ENCODE data around the gene GTF2A1L.
"Not testable (repeated sequence)": the region's sequence is repeated elsewhere in the genome, so short reads cannot be mapped to it uniquely, and the experiment has no call there.

GTF2A1L gene, protein sequence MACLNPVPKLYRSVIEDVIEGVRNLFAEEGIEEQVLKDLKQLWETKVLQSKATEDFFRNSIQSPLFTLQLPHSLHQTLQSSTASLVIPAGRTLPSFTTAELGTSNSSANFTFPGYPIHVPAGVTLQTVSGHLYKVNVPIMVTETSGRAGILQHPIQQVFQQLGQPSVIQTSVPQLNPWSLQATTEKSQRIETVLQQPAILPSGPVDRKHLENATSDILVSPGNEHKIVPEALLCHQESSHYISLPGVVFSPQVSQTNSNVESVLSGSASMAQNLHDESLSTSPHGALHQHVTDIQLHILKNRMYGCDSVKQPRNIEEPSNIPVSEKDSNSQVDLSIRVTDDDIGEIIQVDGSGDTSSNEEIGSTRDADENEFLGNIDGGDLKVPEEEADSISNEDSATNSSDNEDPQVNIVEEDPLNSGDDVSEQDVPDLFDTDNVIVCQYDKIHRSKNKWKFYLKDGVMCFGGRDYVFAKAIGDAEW

DNA sequence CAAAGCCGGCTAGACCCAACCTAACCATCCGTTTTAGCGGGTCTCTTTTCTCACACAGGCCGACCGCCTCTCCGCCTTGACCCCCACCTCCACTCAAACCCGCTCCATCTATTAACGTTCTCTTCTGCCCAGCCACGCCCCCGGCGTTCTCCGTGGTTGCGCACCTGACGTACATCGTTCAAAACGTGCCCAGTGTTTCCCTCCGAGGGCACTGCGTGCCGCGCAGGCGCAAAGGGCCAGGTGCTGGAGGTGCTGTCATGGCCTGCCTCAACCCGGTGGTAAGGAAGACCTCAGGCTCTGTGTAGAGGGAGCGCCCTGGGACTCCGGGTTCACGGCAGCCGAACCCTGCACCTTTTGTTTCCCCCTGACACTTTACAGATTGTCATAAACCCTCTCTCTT lies at the start of gene GTF2A1L:
Gene GTF2A1L, plus strand, starts transcription at position 239 of the 400 bp plus-strand sequence. Its CDS starts 19 bp downstream, at position 258.
- no peak for DNase-seq

DNA sequence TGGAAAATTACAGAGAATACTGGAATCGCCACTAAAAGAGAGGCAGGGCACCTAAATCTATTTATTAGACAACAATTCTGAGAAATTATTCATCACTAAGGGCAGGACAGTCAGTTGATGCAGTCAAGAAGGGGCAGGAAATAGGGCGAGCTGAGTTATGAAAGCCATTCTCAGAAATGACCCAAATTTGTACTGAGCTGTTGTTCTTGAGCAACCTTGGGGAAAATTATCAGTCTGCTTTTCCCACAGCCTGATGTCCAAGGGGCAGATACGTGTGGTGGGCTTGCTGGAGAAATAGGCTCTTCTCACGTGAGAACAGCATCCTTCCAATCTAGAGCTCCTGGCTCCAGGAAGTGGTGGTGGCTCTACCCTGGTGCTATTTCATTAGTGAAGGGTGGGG lies 49.1 kb upstream of the GTF2A1L start:
- DNase-seq = no peak

DNA sequence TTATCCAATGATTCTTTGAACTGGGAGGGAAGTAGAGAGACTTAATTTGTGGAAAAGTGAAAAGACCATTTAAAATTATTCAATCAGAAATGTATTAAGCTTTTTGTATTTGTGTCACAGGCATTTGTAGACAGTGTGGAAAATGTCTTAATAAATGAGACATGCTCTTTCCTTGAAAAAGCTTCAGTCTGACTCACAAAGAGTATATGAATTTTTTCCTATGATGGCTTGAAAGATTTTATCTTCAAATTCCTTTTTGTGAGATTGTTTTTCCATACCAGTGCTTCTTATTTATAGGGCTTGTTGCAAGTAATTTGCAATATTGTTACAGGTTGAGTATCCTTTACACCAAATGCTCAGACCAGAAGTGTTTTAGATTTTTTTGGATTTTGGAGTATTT lies 48.2 kb upstream of the GTF2A1L start:
- DNase-seq = no peak

DNA sequence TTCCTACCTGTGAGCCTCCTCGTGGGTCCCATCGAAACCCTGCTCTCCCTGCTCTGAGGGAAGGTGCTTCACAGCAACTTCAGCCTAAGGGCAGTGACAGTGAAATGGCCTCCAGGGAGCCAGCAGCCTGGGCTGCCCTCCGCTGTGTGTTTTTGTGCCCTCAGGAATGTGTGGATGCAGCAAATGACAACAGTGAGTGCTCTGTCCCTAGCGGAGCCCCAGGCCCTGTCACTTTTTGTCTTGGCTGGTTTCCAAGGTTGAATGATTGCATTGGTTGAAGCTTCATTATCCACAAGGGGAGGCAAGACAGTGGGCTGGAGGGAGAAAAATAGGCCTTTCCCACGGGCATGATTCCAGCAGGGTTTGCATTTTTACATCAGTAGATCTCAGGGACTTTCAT lies 44.8 kb upstream of the GTF2A1L start:
- DNase-seq = peak in 1 of 2 experiments; percentile 11

DNA sequence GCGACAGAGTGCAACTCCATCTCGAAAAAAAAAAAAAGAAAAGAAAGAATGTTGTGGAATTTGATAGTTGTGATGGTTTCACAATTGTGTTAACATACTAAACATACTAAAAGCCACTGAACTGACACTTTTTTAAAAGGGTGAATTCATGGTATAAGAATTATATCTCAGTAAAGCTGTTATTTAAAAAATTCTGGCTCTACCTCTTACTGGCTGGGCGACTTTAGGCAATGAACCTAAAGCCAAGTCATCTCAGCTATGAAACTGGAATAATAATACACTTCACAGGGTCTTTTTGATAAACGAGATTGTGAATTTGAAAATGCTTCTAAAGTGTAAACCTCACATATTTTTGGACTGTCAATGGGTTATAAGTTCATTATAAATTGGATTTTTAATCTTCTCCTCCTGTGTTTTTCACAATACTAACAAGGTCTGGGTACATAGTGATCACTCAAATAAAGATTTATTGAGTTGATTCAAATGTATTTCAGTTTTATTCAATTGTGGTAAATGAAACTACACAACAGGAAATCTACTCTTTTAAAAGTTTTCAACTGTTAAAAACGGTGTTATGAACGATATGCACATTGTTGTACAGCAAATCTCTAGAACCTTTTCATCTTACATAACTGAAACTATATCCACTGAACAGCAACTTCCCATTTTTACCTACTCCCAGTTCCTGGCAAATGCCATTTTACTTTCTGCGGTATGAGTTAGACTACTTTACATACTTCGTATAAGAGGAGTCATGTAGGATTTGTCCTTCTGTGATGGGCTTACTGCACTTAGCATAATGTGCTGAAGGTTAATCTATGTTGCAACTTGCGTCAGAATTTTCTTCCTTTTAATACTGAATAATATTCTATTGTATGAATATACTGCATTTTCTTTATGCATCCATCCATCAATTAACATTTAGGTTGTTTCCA lies 43.0 kb upstream of the GTF2A1L start:
- DNase-seq = no peak

DNA sequence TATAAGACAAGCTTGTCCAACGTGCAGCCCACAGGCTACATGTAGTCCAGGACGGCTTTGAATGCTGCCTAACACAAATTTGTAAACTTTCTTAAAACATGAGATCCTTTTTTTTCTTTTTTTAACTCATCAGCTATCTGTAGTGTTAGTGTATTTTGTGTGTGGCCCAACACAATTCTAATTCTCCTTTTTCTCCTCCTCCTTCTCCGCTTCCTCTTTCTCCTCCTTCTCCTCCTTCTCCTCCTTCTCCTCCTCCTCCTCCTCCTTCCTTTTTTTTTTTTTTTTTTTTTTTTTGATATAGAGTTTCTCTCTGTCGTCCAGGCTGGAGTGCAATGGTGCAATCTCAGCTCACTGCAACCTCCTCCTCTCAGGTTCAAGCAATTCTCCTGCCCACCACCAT lies 39.3 kb upstream of the GTF2A1L start:
- DNase-seq = no peak

DNA sequence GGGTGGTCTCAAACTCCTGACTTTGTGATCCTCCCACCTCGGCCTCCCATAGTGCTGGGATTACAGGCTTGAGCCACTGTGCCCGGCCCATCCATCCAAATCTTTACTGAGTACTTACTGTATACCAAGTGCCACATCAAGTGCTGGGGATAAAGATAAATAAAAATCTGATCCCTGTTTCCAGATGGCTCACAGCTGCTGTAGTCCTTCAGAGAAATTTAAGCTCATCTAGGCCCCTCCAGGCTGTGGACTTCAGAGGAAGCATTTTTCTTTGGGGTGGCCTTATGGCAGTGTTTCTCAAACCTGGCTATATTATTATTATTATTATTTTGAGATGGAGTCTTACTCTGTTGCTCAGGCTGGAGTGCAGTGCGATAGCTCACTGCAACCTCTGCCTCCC lies 33.7 kb upstream of the GTF2A1L start:
- no peak for DNase-seq

DNA sequence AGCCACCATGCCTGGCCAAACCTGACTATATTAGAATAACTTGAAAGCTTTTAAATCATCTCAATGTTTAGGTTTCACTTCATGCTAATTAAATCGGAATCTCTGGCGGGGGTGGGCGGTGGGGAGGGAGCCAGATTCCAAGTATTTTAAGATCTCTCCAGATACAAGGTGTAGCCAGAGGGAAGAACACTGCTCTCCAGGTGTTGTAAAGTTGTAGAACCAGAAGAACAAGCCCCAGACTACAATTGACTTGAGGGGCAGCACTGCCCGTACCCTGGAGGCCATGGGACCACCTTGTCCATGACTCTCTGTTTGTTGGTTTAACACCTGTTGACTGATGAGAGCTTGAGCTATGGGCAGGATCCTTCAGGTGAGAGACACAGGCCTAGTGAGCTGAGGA lies 33.1 kb upstream of the GTF2A1L start:
- DNase-seq = no peak

DNA sequence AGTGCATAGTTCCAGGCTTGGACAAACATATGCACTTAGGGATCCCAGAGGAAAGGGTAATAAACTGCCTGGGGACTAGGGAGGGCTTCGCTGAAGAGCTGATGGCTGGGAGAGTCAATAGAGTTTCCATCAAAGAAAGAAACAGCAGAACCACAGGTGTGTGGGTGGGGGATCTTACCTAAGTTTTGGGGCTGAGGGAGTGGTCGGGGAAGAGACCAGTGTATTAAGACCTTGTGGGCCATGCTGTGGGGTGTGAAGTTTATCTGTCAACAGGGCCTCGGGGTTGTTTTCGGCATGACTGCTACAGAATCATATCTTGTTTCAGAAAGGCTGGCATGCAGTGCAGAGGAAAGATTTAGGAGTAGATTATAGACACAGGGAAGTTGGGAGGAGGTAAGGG lies 31.2 kb upstream of the GTF2A1L start:
- no peak for DNase-seq

DNA sequence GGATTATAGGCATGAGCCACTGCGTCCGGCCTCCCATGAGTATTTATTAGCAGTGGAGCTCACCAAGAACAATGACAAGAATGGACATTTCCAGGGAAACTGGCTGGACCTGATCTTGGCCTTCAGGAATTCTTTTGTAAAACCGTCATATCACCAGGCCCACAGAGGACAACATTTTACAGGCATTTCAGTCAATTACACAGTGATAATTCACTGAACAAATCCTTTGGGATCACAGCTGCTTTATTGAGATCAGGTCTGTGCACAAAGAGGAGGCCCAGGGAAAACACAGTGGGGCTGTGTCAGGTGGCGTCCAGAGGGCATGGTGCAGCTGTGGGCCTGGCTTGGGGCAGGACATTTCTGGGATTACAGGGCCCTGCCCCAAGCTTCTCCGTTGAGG lies 30.1 kb upstream of the GTF2A1L start:
- no peak for DNase-seq

DNA sequence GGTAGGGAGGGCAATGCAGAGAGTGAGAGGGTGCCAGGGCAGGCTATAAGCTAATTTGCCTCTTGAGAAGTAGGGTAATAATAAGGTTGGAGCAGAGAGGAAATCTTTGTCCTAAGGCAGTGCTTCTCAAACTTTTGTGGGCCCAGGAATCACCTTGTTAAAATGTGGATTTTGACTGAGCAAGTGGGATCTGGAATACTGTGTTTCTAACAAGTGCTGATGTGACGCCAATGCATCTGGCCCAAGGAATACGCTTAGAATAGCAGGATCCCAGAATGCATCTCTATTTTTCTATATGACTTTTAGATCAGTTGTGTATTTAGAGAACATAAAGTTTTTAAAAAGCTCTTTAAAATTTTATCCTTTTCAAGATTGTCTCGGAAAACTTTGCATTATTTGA lies 29.7 kb upstream of the GTF2A1L start:
- DNase-seq = no peak

DNA sequence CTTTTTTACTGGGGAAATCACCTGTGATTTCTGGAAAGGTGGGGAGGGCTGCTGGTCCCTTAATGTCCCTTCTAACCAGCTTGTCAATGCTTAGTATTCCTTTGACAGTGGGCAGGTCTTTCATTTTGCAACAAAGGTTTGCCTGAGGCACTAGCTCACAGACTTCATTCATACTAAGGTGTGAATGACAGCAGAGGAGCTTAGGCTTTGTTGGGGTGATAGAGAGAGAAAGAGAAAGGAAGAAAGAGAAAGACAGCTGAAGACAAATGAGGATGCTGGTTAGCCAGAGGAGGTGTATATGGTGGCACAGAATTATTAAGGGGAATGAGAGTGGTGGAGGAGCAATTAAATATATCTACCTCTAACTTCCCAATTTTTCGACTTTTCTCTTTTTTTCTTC lies 28.9 kb upstream of the GTF2A1L start:
- DNase-seq = no peak

DNA sequence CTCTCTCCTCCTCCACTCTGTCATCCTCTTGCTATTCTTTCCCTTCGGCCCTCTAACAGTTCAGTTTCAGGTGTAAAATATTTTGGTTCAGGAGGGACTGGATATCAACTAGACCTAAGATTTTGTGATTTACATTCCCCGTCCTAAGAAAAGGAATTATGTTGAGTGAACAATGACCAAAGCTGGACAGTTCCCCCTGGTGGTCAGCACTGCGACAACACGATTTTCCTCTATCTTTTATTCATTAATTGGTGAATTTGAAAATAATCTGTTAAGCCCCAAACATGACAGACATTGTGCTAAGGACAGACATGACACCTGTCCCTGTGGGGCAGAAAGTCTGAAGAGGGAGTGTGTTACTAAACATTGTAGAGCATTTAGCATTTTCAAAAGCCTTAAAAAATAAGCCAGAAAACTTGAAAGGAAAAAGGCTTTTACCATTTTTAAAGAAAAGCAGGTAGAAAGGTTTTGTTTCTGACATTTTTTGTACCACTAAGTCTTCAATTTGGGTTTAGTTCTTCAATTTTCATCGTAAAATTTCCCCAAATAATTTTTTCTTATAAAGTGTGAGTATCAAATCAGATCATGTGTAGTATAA lies 28.4 kb upstream of the GTF2A1L start:
- peak; percentile 12 to 18 for DNase-seq

DNA sequence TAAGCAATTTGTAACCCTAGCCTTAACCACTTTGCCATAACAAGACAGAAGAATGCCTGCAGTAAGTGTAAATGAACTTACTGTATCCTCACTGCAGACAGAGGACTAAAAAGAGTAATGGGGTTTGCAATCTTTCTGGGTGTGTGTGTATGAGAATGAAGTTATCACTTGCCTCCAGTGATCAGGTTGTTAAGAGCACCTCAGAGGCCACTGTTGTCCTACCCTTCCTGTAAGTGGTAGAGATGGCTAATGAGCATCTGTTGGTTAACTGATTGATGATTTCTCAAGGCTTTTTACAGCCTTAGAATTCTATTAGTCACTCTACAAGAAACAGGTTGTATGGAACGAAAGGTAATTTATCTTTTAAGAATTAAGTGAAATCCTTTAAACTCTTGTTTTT lies 27.6 kb upstream of the GTF2A1L start:
- no peak for DNase-seq

DNA sequence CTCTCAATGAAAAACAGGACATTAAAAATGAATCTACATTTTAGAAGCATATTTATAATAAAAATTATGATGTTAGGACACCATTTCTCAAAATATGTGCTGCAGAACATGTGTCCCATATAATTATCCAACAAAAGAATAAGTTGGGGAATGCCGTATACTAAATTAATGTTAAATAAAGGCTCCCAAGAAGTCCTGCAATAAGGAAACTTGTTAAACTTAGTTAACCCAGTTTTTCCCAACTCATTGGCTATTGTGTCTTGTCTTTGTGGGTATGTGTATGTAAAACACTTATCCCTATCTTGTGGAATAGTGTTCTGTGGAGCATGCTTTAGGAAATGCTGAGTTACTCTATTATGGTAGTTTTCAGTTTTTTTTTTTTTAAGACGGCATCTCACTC lies 25.6 kb upstream of the GTF2A1L start:
- DNase-seq = no peak

DNA sequence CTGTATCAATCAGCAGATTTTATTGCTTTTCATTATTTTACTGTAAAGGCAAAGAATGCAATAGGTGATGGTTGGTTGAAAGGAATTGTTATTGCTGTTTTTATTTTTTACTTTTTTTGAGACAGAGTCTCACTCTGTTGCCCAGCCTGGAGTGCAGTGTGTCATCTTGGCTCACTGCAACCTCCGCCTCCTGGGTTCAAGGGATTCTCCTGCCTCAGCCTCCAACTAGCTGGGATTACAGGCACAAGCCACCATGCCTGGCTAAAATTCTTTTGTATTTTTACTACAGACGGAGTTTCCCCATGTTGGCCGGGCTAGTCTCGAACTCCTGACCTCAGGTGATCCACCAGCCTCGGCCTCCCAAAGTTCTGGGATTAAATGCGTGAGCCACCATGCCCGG lies 20.9 kb upstream of the GTF2A1L start:
- not testable (repeated sequence) for DNase-seq

DNA sequence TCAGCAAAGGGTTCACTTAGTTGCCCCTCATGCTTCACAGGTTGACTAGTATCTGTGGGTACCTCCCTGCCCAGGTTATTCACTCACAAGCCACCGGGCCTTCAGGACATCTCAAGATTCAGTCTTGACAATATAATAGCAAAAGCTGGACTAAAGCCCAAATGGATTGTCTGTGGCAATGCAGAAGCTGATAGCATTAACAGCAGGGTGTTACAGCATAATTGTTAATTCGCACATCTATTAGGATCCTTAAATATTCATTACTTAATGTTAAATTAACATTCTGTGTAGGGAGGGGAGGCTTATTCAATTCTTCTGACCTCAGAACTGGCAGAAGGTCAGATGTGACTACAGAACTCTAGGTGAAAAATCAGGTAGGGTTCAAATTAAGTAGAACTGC lies 20.2 kb upstream of the GTF2A1L start:
- no peak for DNase-seq

DNA sequence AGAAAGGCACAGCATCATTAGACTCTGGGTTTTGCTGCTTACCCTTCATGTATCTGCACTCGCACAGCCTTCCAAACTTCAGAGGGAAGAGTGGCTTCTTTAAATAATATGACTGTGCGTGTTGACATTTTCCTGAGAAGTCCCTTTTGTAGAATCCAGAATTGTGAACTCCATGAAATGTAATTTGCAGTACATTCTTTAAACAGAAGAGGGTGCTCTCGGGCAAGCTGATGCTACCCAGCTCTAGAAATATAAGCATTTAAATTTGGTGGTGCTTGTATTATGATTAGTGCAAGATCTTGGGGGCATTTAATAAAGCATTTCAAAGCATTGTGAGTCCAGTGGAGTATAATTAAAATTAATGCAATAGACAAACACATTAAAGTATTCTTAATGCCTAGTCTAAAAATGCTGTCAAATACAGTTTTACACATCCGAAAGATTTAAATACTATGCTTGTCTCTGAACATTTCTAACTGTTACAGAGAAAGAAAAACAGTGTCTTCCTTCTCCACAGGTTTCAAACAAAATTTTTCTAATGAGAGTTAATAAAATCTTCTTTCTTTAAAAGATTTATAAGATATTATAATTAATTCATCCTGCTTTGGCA lies 17.3 kb upstream of the GTF2A1L start:
- DNase-seq = peak in 1 of 2 experiments; percentile 8

DNA sequence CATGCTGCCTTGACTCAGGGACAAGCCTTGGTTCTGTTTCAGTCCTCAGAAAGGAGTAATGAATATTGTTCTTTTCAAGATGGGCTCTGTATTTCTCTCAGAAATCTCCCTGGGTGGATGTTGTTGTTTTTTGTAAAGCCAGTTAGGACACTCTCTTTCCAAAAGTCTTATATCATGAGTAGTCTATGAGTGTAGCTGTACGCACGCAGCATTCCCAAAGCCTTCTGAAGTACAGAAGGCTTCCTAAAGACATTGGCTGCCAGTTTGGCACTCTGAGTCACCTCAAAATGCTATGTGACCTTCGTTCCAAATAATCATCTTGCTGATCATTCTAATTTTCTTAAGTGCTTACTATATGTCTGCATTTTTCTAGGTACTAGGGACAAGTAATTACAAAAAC lies 16.7 kb upstream of the GTF2A1L start:
- no peak for DNase-seq

DNA sequence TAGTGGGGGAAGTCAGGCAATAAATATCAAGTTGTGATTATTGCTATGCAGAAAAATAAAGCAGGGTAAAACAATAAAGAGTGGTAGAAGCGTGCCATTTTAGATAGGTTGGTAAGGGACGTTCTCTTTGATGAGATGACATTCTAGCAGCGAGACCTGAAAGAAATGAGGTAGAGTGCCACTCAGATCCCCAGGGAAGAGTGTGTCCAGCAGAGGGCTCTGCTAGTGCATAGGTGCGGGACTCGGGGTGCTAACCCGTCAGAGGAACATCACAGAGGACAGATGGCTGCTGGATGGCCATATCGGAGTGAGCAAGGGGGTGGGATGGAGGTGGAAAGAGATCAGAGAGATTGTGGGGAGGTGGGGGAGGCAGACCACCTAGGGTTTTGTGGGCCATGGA lies 16.3 kb upstream of the GTF2A1L start:
- peak; percentile 21 to 28 for DNase-seq

DNA sequence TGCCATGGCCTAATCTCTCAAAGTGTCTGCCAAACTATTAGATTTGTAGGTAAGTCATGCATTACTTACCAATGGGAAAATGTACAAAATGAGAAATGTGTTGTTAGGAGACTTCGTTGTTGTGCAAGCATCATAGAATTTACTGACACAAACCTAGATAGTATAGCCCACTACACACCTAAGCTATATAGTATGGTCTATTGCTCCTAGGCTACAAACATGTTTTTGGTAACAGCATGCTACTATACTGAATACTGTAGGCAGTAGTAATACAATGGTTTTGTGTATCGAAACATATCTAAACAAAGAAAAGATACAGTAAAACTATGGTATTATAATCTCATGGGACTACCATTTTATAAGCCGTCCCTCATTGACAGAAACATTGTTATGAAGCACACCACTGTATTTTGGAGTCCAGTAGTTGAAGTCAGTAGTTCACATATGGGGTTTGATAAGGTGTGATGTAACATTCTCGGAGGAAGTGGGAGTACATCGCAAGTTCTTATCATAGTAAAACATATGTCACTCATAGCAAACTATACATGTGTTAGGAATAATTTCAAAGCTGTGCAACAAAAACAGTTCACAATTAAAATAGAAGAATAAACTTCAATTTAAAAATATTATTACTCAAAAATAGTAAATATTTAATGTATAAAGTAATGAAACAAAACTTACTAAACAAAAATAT lies 12.0 kb upstream of the GTF2A1L start:
- no peak for DNase-seq

DNA sequence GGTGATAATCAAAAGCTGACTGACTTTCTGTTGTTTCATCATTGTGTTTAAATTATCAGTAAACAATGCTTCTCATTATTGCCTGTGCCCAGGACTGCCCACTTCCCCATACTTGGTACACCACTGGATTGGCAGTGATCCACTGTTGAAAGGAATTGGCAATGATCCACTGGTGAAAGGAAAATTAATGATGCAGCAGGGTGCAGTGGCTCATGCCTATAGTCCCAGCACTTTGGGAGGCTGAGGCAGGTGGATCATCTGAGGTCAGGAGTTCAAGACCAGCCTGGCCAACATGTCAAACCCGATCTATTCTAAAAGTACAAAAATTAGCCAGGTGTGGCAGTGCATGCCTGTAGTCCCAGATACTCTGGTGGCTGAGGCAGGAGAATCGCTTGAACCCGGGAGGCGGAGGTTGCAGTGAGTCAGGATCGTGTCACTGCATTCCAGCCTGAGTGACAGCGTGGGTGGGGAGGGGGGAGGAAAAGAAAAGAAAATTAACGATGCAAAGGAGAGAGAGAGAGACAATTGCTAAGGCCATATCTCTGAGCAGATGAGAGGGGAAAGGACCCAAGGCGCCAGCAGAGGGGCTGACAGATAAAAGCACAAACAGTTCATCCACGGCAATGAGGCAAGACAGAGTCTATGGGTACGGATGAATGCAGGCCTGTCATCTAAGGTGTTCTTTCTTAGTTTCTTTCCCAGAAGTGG lies 10.2 kb upstream of the GTF2A1L start:
- DNase-seq = no peak
